Activated T-cell treated with anti-CD3 and anti-CD28 coated beads, Interleukin-2, amount 50 U/mL, for 1 hour (primary cell): ENCODE data around the gene FEM1A.
"Not testable (repeated sequence)": the region's sequence is repeated elsewhere in the genome, so short reads cannot be mapped to it uniquely, and the experiment has no call there.

Experiments
- DNase-seq: peaks from one replicate; pipeline ENCODE4 v3.0.0-alpha.2; 2020

Gene FEM1A

GRCh38 chr19:4791183-4792018 is at the start of gene FEM1A:
TSS of gene FEM1A (plus strand) at chr19:4791734. CDS start at chr19:4791855, 121 bp downstream.
- peak; percentile 96 for DNase-seq

DNA sequence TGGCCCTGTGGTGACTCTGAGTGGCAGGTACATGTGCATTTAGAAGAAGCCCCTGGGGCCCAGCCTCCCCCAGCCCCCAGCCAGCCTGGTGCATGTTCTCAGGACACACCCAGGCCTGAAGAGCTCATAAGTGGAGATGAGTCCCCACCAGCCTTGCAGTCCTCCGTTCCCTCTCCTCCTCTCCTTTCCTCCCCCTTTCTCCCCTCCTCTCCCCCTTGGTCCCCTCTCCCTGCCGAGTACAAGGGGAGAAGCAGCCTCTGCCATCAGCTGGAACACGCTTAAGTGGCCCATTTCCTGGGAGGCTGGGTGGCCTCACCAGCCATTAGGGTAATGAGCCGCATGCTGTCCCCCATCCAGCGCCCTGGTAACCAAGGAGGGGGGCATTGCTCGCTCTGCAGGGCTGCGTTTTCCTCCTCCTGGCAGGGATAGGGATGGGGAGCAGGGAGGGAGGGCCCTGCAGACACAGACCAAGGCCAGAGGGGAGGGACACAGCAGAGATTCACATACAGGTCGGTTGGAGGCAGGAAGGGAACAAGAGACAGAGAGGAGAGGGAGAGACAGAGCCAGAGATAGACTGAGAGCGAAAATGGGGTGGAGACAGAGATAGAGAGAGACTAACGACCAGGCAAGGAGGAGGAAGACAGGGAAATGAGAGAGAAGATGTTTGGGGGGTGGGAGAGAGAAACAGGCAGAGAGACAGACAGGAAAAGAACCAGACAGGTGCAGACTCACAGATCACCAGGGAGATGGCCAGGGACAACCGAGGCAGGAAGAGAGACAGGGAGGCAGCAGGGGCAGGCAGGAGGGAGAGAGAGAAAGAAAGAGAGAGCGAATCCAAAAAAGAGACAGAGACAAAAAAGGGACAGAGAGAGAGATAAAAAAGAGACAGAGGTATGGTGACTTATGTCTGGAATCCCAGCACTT is 48.5 kb upstream of the FEM1A start:
- DNase-seq: no peak

GRCh38 chr19:4744451-4745174 is 46.9 kb upstream of the FEM1A start:
- no peak for DNase-seq

- DNase-seq: not testable (repeated sequence)
Measured at GRCh38 chr19:4745175-4745574, 46.4 kb upstream of the FEM1A start.

DNA sequence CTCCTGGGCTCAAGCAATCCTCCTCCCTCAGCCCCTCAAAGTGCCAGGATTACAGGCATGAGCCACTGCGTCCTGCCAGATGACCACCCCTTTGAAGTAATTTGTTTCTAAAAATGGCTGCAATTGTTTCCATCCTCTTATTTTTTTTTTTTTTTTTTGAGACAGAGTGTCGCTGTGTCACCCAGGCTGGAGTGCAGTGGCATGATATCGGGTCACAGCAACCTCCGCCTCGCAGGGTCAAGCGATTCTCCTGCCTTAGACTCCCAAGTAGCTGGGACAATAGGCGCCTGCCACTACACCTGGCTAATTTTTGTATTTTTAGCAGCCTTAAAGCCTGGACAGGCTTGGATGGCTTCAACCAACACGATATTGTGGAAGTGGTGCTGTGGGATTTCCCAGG is 45.5 kb upstream of the FEM1A start:
- DNase-seq: no peak

GRCh38 chr19:4748185-4748584 is 43.3 kb upstream of the FEM1A start:
- DNase-seq: no peak

DNA sequence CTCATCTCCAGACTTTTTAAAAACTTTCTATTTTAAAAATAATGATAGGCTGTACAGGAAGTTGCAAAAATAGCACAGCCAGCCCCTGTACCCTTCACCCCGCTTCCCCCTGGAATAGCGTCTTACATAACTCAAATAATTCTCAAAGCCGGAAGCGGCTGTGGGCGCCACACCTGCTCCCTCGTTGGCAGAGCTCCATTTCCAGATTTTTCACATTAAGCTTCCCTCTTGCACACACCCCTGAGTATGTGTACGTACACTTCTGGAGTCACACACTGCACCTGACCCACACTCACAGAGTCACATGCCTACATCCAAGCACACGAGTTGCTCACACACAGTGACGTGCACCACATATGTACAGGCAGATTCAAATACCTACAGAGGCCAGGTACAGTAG is 42.9 kb upstream of the FEM1A start:
- no peak for DNase-seq

- no peak for DNase-seq
Measured at GRCh38 chr19:4749870-4750590, 41.5 kb upstream of the FEM1A start.

- no peak for DNase-seq
Measured at GRCh38 chr19:4754248-4754647, 37.3 kb upstream of the FEM1A start.

DNA sequence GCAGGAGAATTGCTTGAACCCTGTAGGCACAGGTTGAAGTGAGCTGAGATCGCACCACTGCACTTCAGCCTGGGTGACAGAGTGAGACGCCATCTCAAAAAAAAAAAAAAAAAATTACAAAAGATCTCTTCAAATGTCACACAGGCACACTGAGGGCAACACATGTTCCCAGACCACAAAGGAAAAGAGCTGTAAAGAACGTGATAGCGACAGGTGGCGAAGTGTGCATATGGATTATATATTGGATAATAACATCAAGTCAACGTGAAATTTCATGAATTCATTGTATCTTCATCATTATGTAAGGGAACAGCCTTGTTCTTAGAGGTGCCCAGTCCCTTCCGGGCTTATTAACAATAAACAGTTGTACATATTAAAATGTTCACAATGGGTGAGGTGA is 36.1 kb upstream of the FEM1A start:
- DNase-seq: no peak

- no peak for DNase-seq
Measured at GRCh38 chr19:4758082-4758481, 33.5 kb upstream of the FEM1A start.

DNA sequence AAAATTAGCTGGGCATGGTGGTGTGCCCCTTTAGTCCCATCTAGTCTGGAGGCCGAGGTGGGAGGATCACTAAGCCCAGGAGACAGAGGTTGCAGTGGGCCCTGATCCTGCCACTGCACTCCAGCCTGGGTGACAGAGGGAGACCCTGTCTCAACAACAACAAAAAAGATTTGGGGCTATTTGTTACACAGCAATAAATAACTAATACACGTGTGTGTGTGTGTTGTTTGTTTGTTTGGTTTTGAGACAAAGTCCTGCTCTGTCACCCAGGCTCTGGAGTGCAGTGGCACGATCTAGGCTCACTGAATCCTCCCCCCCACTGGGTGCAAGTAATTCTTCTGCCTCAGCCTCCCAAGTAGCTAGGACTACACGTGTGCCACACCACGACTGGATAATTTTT is 32.9 kb upstream of the FEM1A start:
- DNase-seq: no peak

GRCh38 chr19:4759388-4760284 is 31.9 kb upstream of the FEM1A start:
- DNase-seq: peak; percentile 44

DNA sequence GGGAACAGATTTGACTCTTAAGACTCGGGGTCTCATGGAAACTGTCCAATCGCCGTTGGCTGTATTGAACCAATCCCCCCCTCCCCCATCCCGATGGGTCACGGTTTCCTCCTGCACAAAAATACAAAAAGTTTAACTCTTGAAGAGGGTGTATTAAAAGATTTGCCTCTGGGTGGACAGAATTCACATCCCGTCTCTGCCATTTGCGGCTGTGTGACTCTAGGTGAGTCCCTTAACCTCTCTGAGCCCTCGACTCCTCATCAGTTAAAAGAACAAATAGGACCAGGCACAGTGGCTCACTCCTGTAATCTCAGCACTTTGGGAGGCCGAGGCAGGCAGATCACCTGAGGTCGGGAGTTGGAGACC is 31.3 kb upstream of the FEM1A start:
- DNase-seq: no peak

DNA sequence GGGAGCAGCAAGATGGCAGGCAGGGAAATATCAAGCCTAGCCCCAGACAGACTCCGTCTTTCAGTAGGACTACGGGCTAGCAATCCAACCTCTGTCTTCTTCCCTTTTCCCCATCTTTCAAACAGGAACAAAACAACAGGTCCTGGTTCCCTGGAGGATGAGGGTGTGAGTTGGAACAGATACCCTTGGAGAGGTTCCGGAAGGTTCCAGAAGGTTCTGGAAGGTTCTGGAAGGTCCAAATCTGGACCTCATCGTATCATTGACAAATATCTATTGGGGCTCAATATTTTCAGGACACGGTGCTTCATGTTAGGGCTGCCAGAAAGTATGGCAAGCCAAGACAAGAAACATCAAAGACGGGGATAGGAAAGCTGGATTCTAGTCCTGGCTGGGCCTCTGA is 28.5 kb upstream of the FEM1A start:
- no peak for DNase-seq

DNA sequence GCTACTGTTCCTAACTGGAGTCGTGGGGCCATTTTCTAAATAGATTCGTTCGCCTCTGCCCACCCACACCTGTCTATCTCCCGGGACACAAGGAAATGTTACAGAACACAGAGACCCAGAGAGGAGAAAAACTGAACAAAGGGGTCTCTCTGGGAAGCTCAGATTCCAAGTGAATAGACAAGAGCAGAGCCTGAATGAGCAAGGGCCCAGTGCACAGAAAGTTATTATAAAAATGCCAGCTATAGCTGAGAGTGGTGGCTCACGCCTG is 27.2 kb upstream of the FEM1A start:
- no peak for DNase-seq

DNA sequence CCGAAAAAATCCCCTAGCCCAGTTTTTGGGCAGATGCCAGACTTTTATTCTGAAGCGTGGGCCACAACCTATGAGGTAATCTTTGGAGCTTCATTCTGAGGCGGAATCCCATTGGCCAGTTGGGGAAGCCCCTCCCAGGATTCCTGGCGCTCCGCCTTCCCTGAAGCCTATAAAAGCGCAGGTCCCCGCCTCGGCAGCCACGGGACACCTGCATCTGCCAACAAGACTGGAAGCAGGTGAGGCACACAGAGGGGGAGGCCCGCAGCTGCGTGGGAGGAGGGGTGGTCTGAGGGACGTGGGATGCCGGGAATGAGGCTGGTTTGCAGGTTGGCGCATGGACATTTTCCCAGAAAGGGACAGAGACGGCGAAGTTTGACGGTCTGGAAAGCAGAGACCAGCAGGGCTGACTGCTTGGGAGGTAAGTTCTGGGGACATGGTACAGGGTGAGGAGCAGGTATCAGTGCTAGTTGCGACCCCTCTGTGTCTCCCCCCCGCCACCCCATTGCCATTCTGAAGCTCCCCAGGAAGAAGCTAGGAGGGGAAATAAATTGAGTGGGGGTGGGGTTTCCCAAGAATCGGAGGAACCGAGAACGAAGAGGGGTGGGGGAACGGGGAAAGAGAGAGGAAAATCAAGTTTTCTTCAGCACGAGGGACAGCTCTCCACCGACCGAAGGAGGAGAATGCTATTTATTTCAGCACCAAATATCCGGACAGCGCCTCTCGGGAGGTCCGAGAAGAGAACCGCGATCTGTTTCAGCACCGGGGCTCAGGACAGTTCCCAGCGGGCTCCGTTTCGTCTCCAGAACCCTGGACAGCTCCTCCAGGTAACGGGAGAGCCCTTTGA is 22.4 kb upstream of the FEM1A start:
- DNase-seq: peak; percentile 82

DNA sequence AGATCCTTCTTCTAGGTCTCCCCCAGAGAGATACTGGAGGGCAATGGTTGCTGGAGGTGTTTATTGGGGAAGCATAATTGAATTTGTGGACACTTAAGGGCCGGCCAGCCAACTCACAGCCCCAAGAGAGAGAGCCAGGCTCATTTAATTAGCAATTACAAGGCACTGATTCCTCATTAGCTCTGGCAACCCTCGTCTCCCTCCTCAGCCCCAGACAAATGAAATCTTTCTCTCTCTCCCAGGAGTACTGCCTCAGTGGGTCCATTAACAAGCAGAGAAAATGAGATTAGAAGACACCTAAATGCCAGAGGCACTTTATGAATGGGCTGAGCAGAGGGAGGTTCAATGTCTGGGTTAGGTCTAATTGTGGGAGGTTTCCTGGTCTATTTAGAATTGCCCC is 19.0 kb upstream of the FEM1A start:
- DNase-seq: no peak

DNA sequence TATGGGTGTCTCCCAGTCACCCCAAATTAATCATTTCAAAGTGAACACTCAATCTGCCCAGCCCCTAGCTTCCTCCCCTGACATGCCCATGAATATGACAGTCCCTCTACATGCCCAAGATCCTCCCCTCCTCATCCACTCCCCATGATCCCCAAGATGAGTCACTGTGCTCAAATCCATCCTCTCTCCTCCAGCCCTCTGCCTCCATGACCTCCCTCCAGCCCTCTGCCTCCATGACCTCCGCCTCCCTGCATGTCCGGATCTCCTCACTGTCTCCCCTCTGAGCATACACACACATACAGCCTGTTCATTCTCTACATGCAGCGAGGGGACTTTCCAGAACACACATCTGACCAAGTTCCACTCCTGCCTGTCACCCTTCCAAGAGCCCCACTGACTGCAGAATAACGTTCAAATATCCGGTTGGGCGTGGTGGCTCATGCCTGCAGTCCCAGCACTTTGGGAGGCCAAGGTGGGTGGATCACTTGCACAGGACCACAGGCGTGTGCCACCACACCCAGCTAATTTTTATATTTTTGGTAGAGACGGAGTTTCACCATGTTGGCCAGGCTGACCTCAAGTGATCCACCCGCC is 18.4 kb upstream of the FEM1A start:
- DNase-seq: no peak

DNA sequence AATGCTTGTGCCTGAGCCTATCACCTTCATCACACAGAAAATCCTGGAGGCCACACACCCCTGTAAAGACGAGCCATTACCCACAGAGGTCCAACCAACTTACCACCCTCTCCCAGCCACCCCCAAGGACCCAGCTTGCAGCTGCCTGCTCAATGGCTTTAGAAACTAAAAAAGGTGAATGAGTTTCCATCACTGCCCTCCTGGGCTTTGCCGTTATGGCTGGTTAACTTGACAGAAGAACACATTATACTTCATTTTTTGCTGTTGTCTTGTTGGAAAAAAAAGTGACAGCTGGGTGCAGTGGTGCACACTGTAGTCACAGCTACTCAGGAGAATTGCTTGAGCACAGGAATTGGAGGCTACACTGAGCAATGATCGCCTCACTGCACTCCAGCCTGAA is 17.4 kb upstream of the FEM1A start:
- DNase-seq: no peak
